Measurements from ENCODE around the gene RARRES1.
A peak's percentile ranks its signal among the peaks of the same experiment; 100 is the strongest.

The RARRES1 gene

GRCh38 chr3:158679547-158680000 lies 52.7 kb downstream of the RARRES1 start:
- no peak overlapping the region for H2BK5ac ChIP-seq (ENCODE audit: low read length)
- no peak overlapping the region for H4K8ac ChIP-seq (ENCODE audit: low read depth, low read length)
- no peak overlapping the region for H3K4me3 ChIP-seq (ENCODE audit: low read length in 2 of 2)
- no peak for DNase-seq (ENCODE audit: low spot score)
- peaks cover 0 to 43% of the 10 kb centered on the region in 2 donors for H3K36me3 ChIP-seq (replicated peaks in 1 of 2; ENCODE audit: control insufficient read depth in 2 of 2, insufficient read depth in 2 of 2, low read length in 2 of 2)
- no peak overlapping the region for H3K14ac ChIP-seq (ENCODE audit: low read length)
- H3K18ac ChIP-seq (ENCODE audit: low read length) = no peak overlapping the region
- H3K4me1 ChIP-seq (ENCODE audit: control insufficient read depth in 2 of 2, insufficient read depth in 1 of 2, low read depth in 1 of 2, low read length in 2 of 2) = no peaks in the 10 kb centered on the region
- no peaks in the 10 kb centered on the region for H3K9me3 ChIP-seq (replicated peaks in 1 of 2; ENCODE audit: control insufficient read depth in 2 of 2, insufficient read depth in 1 of 2, low read depth in 1 of 2, low read length in 2 of 2)
- H2AFZ ChIP-seq (ENCODE audit: low read length) = no peak overlapping the region
- no peaks in the 10 kb centered on the region for H3K27me3 ChIP-seq (ENCODE audit: control insufficient read depth in 3 of 3, insufficient read depth in 3 of 3, low read depth in 1 of 3, low read length in 3 of 3)
- no peak overlapping the region for H3K27ac ChIP-seq (replicated peaks; ENCODE audit: low read length)
- H3K79me1 ChIP-seq (ENCODE audit: low read depth, low read length) = no peaks in the 10 kb centered on the region
- no peak overlapping the region for H3K4me2 ChIP-seq (ENCODE audit: insufficient read depth, low read length, poor library complexity, severe bottlenecking)
- H2BK15ac ChIP-seq (ENCODE audit: low read length) = no peak overlapping the region
- no CpG with 5 or more reads among the region's 1 CpG for WGBS, 2 donors (ENCODE audit: extremely low coverage in 2 of 2, insufficient read length in 2 of 2, insufficient replicate concordance in 1 of 2)
- no peak overlapping the region for H4K91ac ChIP-seq (ENCODE audit: low read depth, low read length, poor library complexity)
- H3K23ac ChIP-seq (ENCODE audit: low read depth, low read length, poor library complexity) = no peak overlapping the region
- no peak overlapping the region for H2BK12ac ChIP-seq (ENCODE audit: low read length)
- no peak overlapping the region for H3K4ac ChIP-seq (ENCODE audit: low read length)
- H3K9ac ChIP-seq (ENCODE audit: low read depth, low read length, poor library complexity) = no peak overlapping the region
- H2BK120ac ChIP-seq (ENCODE audit: low read depth, low read length) = no peak overlapping the region
- H2AK5ac ChIP-seq (ENCODE audit: low read depth, low read length) = no peak overlapping the region

GRCh38 chr3:158678687-158679086 lies 53.6 kb downstream of the RARRES1 start:
- H3K4me3 ChIP-seq (ENCODE audit: low read length in 2 of 2) = no peak overlapping the region

GRCh38 chr3:158672215-158673176 lies 59.8 kb downstream of the RARRES1 start, which contains the start of gene LXN:
LXN (minus strand) TSS chr3:158672648; CDS start chr3:158672478, 170 bp downstream.
- peaks cover 3 to 47% of the 10 kb centered on the region in 2 donors for H3K36me3 ChIP-seq (replicated peaks in 1 of 2; ENCODE audit: control insufficient read depth in 2 of 2, insufficient read depth in 2 of 2, low read length in 2 of 2)
- no peak within 1 kb of the TSS for H3K4ac ChIP-seq (ENCODE audit: low read length)
- no peaks in the 10 kb centered on the region for H3K27me3 ChIP-seq (ENCODE audit: control insufficient read depth in 3 of 3, insufficient read depth in 3 of 3, low read depth in 1 of 3, low read length in 3 of 3)
- peak within 1 kb of the TSS; percentile 37 for H3K27ac ChIP-seq (replicated peaks; ENCODE audit: low read length)
- H2BK12ac ChIP-seq (ENCODE audit: low read length) = no peak within 1 kb of the TSS
- H3K23ac ChIP-seq (ENCODE audit: low read depth, low read length, poor library complexity) = peak within 1 kb of the TSS; percentile 52
- no peaks in the 10 kb centered on the region for H3K9me3 ChIP-seq (replicated peaks in 1 of 2; ENCODE audit: control insufficient read depth in 2 of 2, insufficient read depth in 1 of 2, low read depth in 1 of 2, low read length in 2 of 2)
- no peak within 1 kb of the TSS for H4K8ac ChIP-seq (ENCODE audit: low read depth, low read length)
- H2AK5ac ChIP-seq (ENCODE audit: low read depth, low read length) = no peak within 1 kb of the TSS
- peak within 1 kb of the TSS; percentile 27 for H2BK5ac ChIP-seq (ENCODE audit: low read length)
- no CpG with 5 or more reads among the region's 30 CpGs for WGBS, 2 donors (ENCODE audit: extremely low coverage in 2 of 2, insufficient read length in 2 of 2, insufficient replicate concordance in 1 of 2)
- H4K91ac ChIP-seq (ENCODE audit: low read depth, low read length, poor library complexity) = no peak within 1 kb of the TSS
- peak within 1 kb of the TSS; percentile 45 to 79 for H3K4me3 ChIP-seq (ENCODE audit: low read length in 2 of 2)
- peak within 1 kb of the TSS; percentile 76 for H3K18ac ChIP-seq (ENCODE audit: low read length)
- DNase-seq (ENCODE audit: low spot score) = peak; percentile 61
- peak within 1 kb of the TSS; percentile 66 for H2AFZ ChIP-seq (ENCODE audit: low read length)
- H3K79me1 ChIP-seq (ENCODE audit: low read depth, low read length) = no peaks in the 10 kb centered on the region
- peaks cover 0 to 2% of the 10 kb centered on the region in 2 donors for H3K4me1 ChIP-seq (ENCODE audit: control insufficient read depth in 2 of 2, insufficient read depth in 1 of 2, low read depth in 1 of 2, low read length in 2 of 2)
- peak within 1 kb of the TSS; percentile 65 for H3K4me2 ChIP-seq (ENCODE audit: insufficient read depth, low read length, poor library complexity, severe bottlenecking)
- H3K14ac ChIP-seq (ENCODE audit: low read length) = no peak within 1 kb of the TSS
- peak within 1 kb of the TSS; percentile 84 for H3K9ac ChIP-seq (ENCODE audit: low read depth, low read length, poor library complexity)
- H2BK120ac ChIP-seq (ENCODE audit: low read depth, low read length) = no peak within 1 kb of the TSS
- H2BK15ac ChIP-seq (ENCODE audit: low read length) = no peak within 1 kb of the TSS

More at GRCh38 chr3:158678687-158679086, 53.6 kb downstream of the RARRES1 start:
- Histone ChIP-seq H2BK120ac (ENCODE audit: low read depth, low read length) (no peak overlapping the region), H3K9ac (ENCODE audit: low read depth, low read length, poor library complexity) (no peak overlapping the region), H4K91ac (ENCODE audit: low read depth, low read length, poor library complexity) (no peak overlapping the region), H2BK12ac (ENCODE audit: low read length) (no peak overlapping the region), H2BK5ac (ENCODE audit: low read length) (no peak overlapping the region), H2AK5ac (ENCODE audit: low read depth, low read length) (no peak overlapping the region), H3K4me2 (ENCODE audit: insufficient read depth, low read length, poor library complexity, severe bottlenecking) (no peak overlapping the region), H2AFZ (ENCODE audit: low read length) (no peak overlapping the region), H3K14ac (ENCODE audit: low read length) (no peak overlapping the region), H3K18ac (ENCODE audit: low read length) (no peak overlapping the region), H3K4me1 (ENCODE audit: control insufficient read depth in 2 of 2, insufficient read depth in 1 of 2, low read depth in 1 of 2, low read length in 2 of 2) (no peaks in the 10 kb centered on the region), H3K27me3 (ENCODE audit: control insufficient read depth in 3 of 3, insufficient read depth in 3 of 3, low read depth in 1 of 3, low read length in 3 of 3) (no peaks in the 10 kb centered on the region), H3K27ac (replicated peaks; ENCODE audit: low read length) (no peak overlapping the region), H2BK15ac (ENCODE audit: low read length) (no peak overlapping the region), H3K9me3 (replicated peaks in 1 of 2; ENCODE audit: control insufficient read depth in 2 of 2, insufficient read depth in 1 of 2, low read depth in 1 of 2, low read length in 2 of 2) (no peaks in the 10 kb centered on the region), H3K23ac (ENCODE audit: low read depth, low read length, poor library complexity) (no peak overlapping the region), H3K79me1 (ENCODE audit: low read depth, low read length) (no peaks in the 10 kb centered on the region), H4K8ac (ENCODE audit: low read depth, low read length) (no peak overlapping the region), H3K4ac (ENCODE audit: low read length) (no peak overlapping the region), H3K36me3 (replicated peaks in 1 of 2; ENCODE audit: control insufficient read depth in 2 of 2, insufficient read depth in 2 of 2, low read length in 2 of 2) (peaks cover 0 to 41% of the 10 kb centered on the region in 2 donors)
- DNase-seq (ENCODE audit: low spot score) = no peak
- no CpG with 5 or more reads among the region's 2 CpGs for WGBS, 2 donors (ENCODE audit: extremely low coverage in 2 of 2, insufficient read length in 2 of 2, insufficient replicate concordance in 1 of 2)

GRCh38 chr3:158671821-158672214 lies 60.4 kb downstream of the RARRES1 start:
- peak overlapping the region; percentile 66 for H2AFZ ChIP-seq (ENCODE audit: low read length)
- no peak overlapping the region for H4K91ac ChIP-seq (ENCODE audit: low read depth, low read length, poor library complexity)
- H3K27ac ChIP-seq (replicated peaks; ENCODE audit: low read length) = no peak overlapping the region
- no peak overlapping the region for H3K14ac ChIP-seq (ENCODE audit: low read length)
- peaks cover 5 to 48% of the 10 kb centered on the region in 2 donors for H3K36me3 ChIP-seq (replicated peaks in 1 of 2; ENCODE audit: control insufficient read depth in 2 of 2, insufficient read depth in 2 of 2, low read length in 2 of 2)
- H2AK5ac ChIP-seq (ENCODE audit: low read depth, low read length) = no peak overlapping the region
- H3K4me2 ChIP-seq (ENCODE audit: insufficient read depth, low read length, poor library complexity, severe bottlenecking) = peak overlapping the region; percentile 65
- no peak overlapping the region for H3K23ac ChIP-seq (ENCODE audit: low read depth, low read length, poor library complexity)
- H3K4ac ChIP-seq (ENCODE audit: low read length) = no peak overlapping the region
- no peaks in the 10 kb centered on the region for H3K79me1 ChIP-seq (ENCODE audit: low read depth, low read length)
- H3K4me1 ChIP-seq (ENCODE audit: control insufficient read depth in 2 of 2, insufficient read depth in 1 of 2, low read depth in 1 of 2, low read length in 2 of 2) = peaks cover 0 to 2% of the 10 kb centered on the region in 2 donors
- H3K18ac ChIP-seq (ENCODE audit: low read length) = no peak overlapping the region
- no peak overlapping the region for H2BK15ac ChIP-seq (ENCODE audit: low read length)
- H2BK12ac ChIP-seq (ENCODE audit: low read length) = no peak overlapping the region
- DNase-seq (ENCODE audit: low spot score) = peak; percentile 4
- no CpG with 5 or more reads among the region's 6 CpGs for WGBS, 2 donors (ENCODE audit: extremely low coverage in 2 of 2, insufficient read length in 2 of 2, insufficient replicate concordance in 1 of 2)
- H3K4me3 ChIP-seq (ENCODE audit: low read length in 2 of 2) = peak overlapping the region; percentile 45 to 79
- no peak overlapping the region for H4K8ac ChIP-seq (ENCODE audit: low read depth, low read length)
- no peak overlapping the region for H2BK120ac ChIP-seq (ENCODE audit: low read depth, low read length)
- H3K9me3 ChIP-seq (replicated peaks in 1 of 2; ENCODE audit: control insufficient read depth in 2 of 2, insufficient read depth in 1 of 2, low read depth in 1 of 2, low read length in 2 of 2) = no peaks in the 10 kb centered on the region
- H3K27me3 ChIP-seq (ENCODE audit: control insufficient read depth in 3 of 3, insufficient read depth in 3 of 3, low read depth in 1 of 3, low read length in 3 of 3) = no peaks in the 10 kb centered on the region
- H2BK5ac ChIP-seq (ENCODE audit: low read length) = no peak overlapping the region
- H3K9ac ChIP-seq (ENCODE audit: low read depth, low read length, poor library complexity) = peak overlapping the region; percentile 84
